GM19023 (cell line): ENCODE measurements around the gene DSTYK.

Source experiments
- ATAC-seq: cut with Tn5 transposase; IDR thresholded peaks from one replicate; pipeline ENCODE4 v1.9.1; 2021; ENCODE audit warnings: mild to moderate bottlenecking, moderate library complexity; ENCODE audit not compliant: unreplicated experiment

Gene DSTYK

GRCh38 chr1:205141236-205142101 lies 70.0 kb downstream of the DSTYK start:
- ATAC-seq, result no peak

GRCh38 chr1:205140113-205140512 lies 71.4 kb downstream of the DSTYK start:
- ATAC-seq, result no peak

GRCh38 chr1:205137901-205138300 lies 73.6 kb downstream of the DSTYK start:
- no peak for ATAC-seq

GRCh38 chr1:205133287-205133686 lies 78.2 kb downstream of the DSTYK start:
- ATAC-seq, result no peak

- no peak for ATAC-seq
Observed at GRCh38 chr1:205129447-205130029, 82.0 kb downstream of the DSTYK start.

GRCh38 chr1:205128050-205128449 lies 83.5 kb downstream of the DSTYK start:
- ATAC-seq, result no peak

- no peak for ATAC-seq
Observed at GRCh38 chr1:205127646-205128045, 83.9 kb downstream of the DSTYK start.

GRCh38 chr1:205124726-205125125 lies 86.8 kb downstream of the DSTYK start:
- ATAC-seq, result no peak

GRCh38 chr1:205122489-205122882 lies 89.0 kb downstream of the DSTYK start:
- ATAC-seq, result no peak

- peak; percentile 97 for ATAC-seq
Observed at GRCh38 chr1:205121660-205122488, 89.6 kb downstream of the DSTYK start, which contains the start of gene RBBP5. RBBP5 (minus strand) TSS chr1:205121978; CDS start chr1:205121873, 105 bp downstream.

- ATAC-seq, result no peak
Observed at GRCh38 chr1:205118752-205119151, 92.8 kb downstream of the DSTYK start.

GRCh38 chr1:205111354-205111753 lies 100.1 kb downstream of the DSTYK start:
- no peak for ATAC-seq

GRCh38 chr1:205109711-205110110 lies 101.8 kb downstream of the DSTYK start:
- no peak for ATAC-seq

GRCh38 chr1:205109269-205109668 lies 102.2 kb downstream of the DSTYK start:
- ATAC-seq, result no peak

- no peak for ATAC-seq
Observed at GRCh38 chr1:205108464-205108863, 103.0 kb downstream of the DSTYK start.

- ATAC-seq, result no peak
Observed at GRCh38 chr1:205107327-205107726, 104.2 kb downstream of the DSTYK start.

- no peak for ATAC-seq
Observed at GRCh38 chr1:205102404-205102803, 109.1 kb downstream of the DSTYK start.

- ATAC-seq, result no peak
Observed at GRCh38 chr1:205098242-205098641, 113.3 kb downstream of the DSTYK start.

- ATAC-seq, result no peak
Observed at GRCh38 chr1:205095422-205095821, 116.1 kb downstream of the DSTYK start.
